ENCODE measurements around the gene PICK1.

- no peak for TF ChIP-seq CTCF (IDR thresholded peaks at IDR 0.05; ENCODE audit: control extremely low read depth in 1 of 3, insufficient read depth in 1 of 3, low read depth in 1 of 3, low read length in 3 of 3)
- TF ChIP-seq KDM1A (IDR thresholded peaks at IDR 0.05; ENCODE audit: borderline replicate concordance, low read length) = no peak
- no peak for TF ChIP-seq POLR2A (IDR thresholded peaks at IDR 0.05; ENCODE audit: control extremely low read depth in 1 of 2, low read depth in 2 of 2, low read length in 2 of 2)
- TF ChIP-seq EP300 (IDR thresholded peaks at IDR 0.05; ENCODE audit: borderline replicate concordance in 1 of 2, low read depth in 2 of 2, low read length in 2 of 2) = no peak
- no peak for TF ChIP-seq SIRT6 (IDR thresholded peaks at IDR 0.05; ENCODE audit: low read length)
- no peak for TF ChIP-seq EZH2 (IDR thresholded peaks at IDR 0.05; ENCODE audit: low read depth, low read length, severe bottlenecking)
- TF ChIP-seq USF2 (IDR thresholded peaks at IDR 0.05; ENCODE audit: low read length) = no peak
- TF ChIP-seq TBP (IDR thresholded peaks at IDR 0.05; ENCODE audit: low read depth, low read length) = no peak
- no peak for TF ChIP-seq CREB1 (IDR thresholded peaks at IDR 0.05)
- no peak for TF ChIP-seq POLR2AphosphoS5 (IDR thresholded peaks at IDR 0.05; ENCODE audit: low read depth, low read length)
- TF ChIP-seq CEBPB (IDR thresholded peaks at IDR 0.05; ENCODE audit: low read depth, low read length) = no peak
- no peak for TF ChIP-seq TCF12 (IDR thresholded peaks at IDR 0.05; ENCODE audit: low read depth, low read length)
These were observed 39.9 kb downstream of the PICK1 start for GRCh38 chr22:38097058-38097457.
